NB4 (cell line): ENCODE data around the gene UBE2D3.

Experiments used
- DNase-seq: peaks from one replicate; pipeline ENCODE4 v3.0.0; 2010; ENCODE audit warnings: low read depth
- H3K4me3 ChIP-seq: one replicate; pipeline ENCODE4 v1.5.1; 2011; ENCODE audit warnings: mild to moderate bottlenecking, low read depth, low read length, moderate library complexity
- CTCF ChIP-seq: IDR thresholded peaks from one replicate; pipeline ENCODE4 v1.5.1; 2012; ENCODE audit warnings: low read depth, low read length
- MAX ChIP-seq: IDR thresholded peaks from 2 replicates; pipeline ENCODE4 v1.6.1; 2011; ENCODE audit warnings: low read depth, low read length
- MYC ChIP-seq: IDR thresholded peaks from 2 replicates; pipeline ENCODE4 v1.6.1; 2011; ENCODE audit warnings: low read depth, low read length
- POLR2A ChIP-seq: IDR thresholded peaks from 2 replicates; pipeline ENCODE4 v1.6.1; 2011; ENCODE audit warnings: mild to moderate bottlenecking; ENCODE audit not compliant: insufficient read length; ENCODE audit errors: extremely low read depth

UBE2D3 gene

GRCh38 chr4:102781570-102781969 lies 45.8 kb downstream of the UBE2D3 start:
- TF ChIP-seq POLR2A, result no peak
- no peak for TF ChIP-seq CTCF
- no peak for DNase-seq
- no peak overlapping the region for H3K4me3 ChIP-seq

- TF ChIP-seq POLR2A (no peak), MYC (no peak), CTCF (no peak), MAX (no peak)
- DNase-seq, result no peak
- H3K4me3 ChIP-seq, result no peak overlapping the region
Observed at GRCh38 chr4:102780476-102781144, 46.7 kb downstream of the UBE2D3 start.

- no peak for DNase-seq
- no peak for TF ChIP-seq MAX
- TF ChIP-seq MYC, result no peak
- no peak for TF ChIP-seq POLR2A
- no peak for TF ChIP-seq CTCF
- H3K4me3 ChIP-seq, result no peak overlapping the region
Observed at GRCh38 chr4:102779204-102779603, 48.1 kb downstream of the UBE2D3 start.

GRCh38 chr4:102778720-102779119 lies 48.6 kb downstream of the UBE2D3 start:
- DNase-seq, result no peak
- no peak for TF ChIP-seq CTCF
- no peak for TF ChIP-seq POLR2A
- TF ChIP-seq MAX, result no peak
- TF ChIP-seq MYC, result no peak
- H3K4me3 ChIP-seq, result no peak overlapping the region

- no peak for TF ChIP-seq MYC
- TF ChIP-seq POLR2A, result no peak
- TF ChIP-seq MAX, result no peak
- no peak for TF ChIP-seq CTCF
- H3K4me3 ChIP-seq, result no peak overlapping the region
- no peak for DNase-seq
Observed at GRCh38 chr4:102775805-102776204, 51.5 kb downstream of the UBE2D3 start.

GRCh38 chr4:102774254-102774653 lies 53.1 kb downstream of the UBE2D3 start:
- TF ChIP-seq CTCF (no peak), MYC (no peak), MAX (no peak), POLR2A (no peak)
- no peak for DNase-seq
- H3K4me3 ChIP-seq, result no peak overlapping the region
